ENCODE results near the gene PA2G4.

PA2G4 gene

GRCh38 chr12:56082967-56083366 lies 21.4 kb upstream of the PA2G4 start:
- Mint-ChIP-seq H3K9me3 (no peaks in the 10 kb centered on the region), H3K36me3 (ENCODE audit: low read depth) (no peaks in the 10 kb centered on the region), H3K4me3 (no peak overlapping the region), H3K27ac (no peak overlapping the region), H3K27me3 (ENCODE audit: low read depth) (peaks cover 25% of the 10 kb centered on the region), H3K4me1 (ENCODE audit: low read depth) (peaks cover 12% of the 10 kb centered on the region)

- Mint-ChIP-seq H3K27me3 (ENCODE audit: low read depth) (peaks cover 20% of the 10 kb centered on the region), H3K4me1 (ENCODE audit: low read depth) (peaks cover 5% of the 10 kb centered on the region), H3K9me3 (no peaks in the 10 kb centered on the region)
These were observed 19.3 kb upstream of the PA2G4 start for GRCh38 chr12:56084958-56085543.

GRCh38 chr12:56086096-56086495 lies 18.3 kb upstream of the PA2G4 start:
- H3K27ac Mint-ChIP-seq, result no peak overlapping the region
- H3K9me3 Mint-ChIP-seq, result no peaks in the 10 kb centered on the region
- H3K4me1 Mint-ChIP-seq (ENCODE audit: low read depth), result peaks cover 3% of the 10 kb centered on the region
- peaks cover 18% of the 10 kb centered on the region for H3K27me3 Mint-ChIP-seq (ENCODE audit: low read depth)
- no peaks in the 10 kb centered on the region for H3K36me3 Mint-ChIP-seq (ENCODE audit: low read depth)
- no peak overlapping the region for H3K4me3 Mint-ChIP-seq

More at GRCh38 chr12:56084958-56085543, 19.3 kb upstream of the PA2G4 start:
- Mint-ChIP-seq H3K27ac (no peak overlapping the region), H3K36me3 (ENCODE audit: low read depth) (no peaks in the 10 kb centered on the region), H3K4me3 (no peak overlapping the region)

- Mint-ChIP-seq H3K4me3 (no peak overlapping the region), H3K9me3 (no peaks in the 10 kb centered on the region), H3K4me1 (ENCODE audit: low read depth) (peaks cover 3% of the 10 kb centered on the region), H3K27me3 (ENCODE audit: low read depth) (peaks cover 15% of the 10 kb centered on the region), H3K27ac (no peak overlapping the region), H3K36me3 (ENCODE audit: low read depth) (no peaks in the 10 kb centered on the region)
These were observed 17.8 kb upstream of the PA2G4 start for GRCh38 chr12:56086608-56087007.

GRCh38 chr12:56087220-56087619 lies 17.1 kb upstream of the PA2G4 start:
- H3K4me1 Mint-ChIP-seq (ENCODE audit: low read depth), result peaks cover 3% of the 10 kb centered on the region
- H3K4me3 Mint-ChIP-seq, result no peak overlapping the region
- no peaks in the 10 kb centered on the region for H3K36me3 Mint-ChIP-seq (ENCODE audit: low read depth)
- H3K9me3 Mint-ChIP-seq, result no peaks in the 10 kb centered on the region
- H3K27ac Mint-ChIP-seq, result no peak overlapping the region
- peaks cover 15% of the 10 kb centered on the region for H3K27me3 Mint-ChIP-seq (ENCODE audit: low read depth)

GRCh38 chr12:56097738-56098137 lies 6.6 kb upstream of the PA2G4 start:
- Mint-ChIP-seq H3K36me3 (ENCODE audit: low read depth) (peaks cover 3% of the 10 kb centered on the region), H3K27ac (no peak overlapping the region), H3K4me1 (ENCODE audit: low read depth) (peaks cover 17% of the 10 kb centered on the region), H3K4me3 (no peak overlapping the region), H3K27me3 (ENCODE audit: low read depth) (peaks cover 30% of the 10 kb centered on the region), H3K9me3 (no peaks in the 10 kb centered on the region)

- Mint-ChIP-seq H3K4me1 (ENCODE audit: low read depth) (peaks cover 26% of the 10 kb centered on the region), H3K27me3 (ENCODE audit: low read depth) (peaks cover 22% of the 10 kb centered on the region), H3K9me3 (no peaks in the 10 kb centered on the region), H3K36me3 (ENCODE audit: low read depth) (peaks cover 3% of the 10 kb centered on the region), H3K27ac (no peak overlapping the region), H3K4me3 (no peak overlapping the region)
These were observed 5.8 kb upstream of the PA2G4 start for GRCh38 chr12:56098592-56098991.

- Mint-ChIP-seq H3K27ac (no peak overlapping the region), H3K27me3 (ENCODE audit: low read depth) (peaks cover 19% of the 10 kb centered on the region), H3K36me3 (ENCODE audit: low read depth) (peaks cover 9% of the 10 kb centered on the region), H3K9me3 (no peaks in the 10 kb centered on the region), H3K4me1 (ENCODE audit: low read depth) (peaks cover 32% of the 10 kb centered on the region), H3K4me3 (no peak overlapping the region)
These were observed 4.6 kb upstream of the PA2G4 start for GRCh38 chr12:56099787-56100186.

- Mint-ChIP-seq H3K27me3 (ENCODE audit: low read depth) (peaks cover 6% of the 10 kb centered on the region), H3K4me1 (ENCODE audit: low read depth) (peaks cover 37% of the 10 kb centered on the region), H3K4me3 (no peak overlapping the region), H3K36me3 (ENCODE audit: low read depth) (peaks cover 15% of the 10 kb centered on the region), H3K27ac (no peak overlapping the region), H3K9me3 (no peaks in the 10 kb centered on the region)
These were observed 3.3 kb upstream of the PA2G4 start for GRCh38 chr12:56101045-56101444.

GRCh38 chr12:56102683-56103065 lies 1.7 kb upstream of the PA2G4 start:
- peaks cover 49% of the 10 kb centered on the region for H3K4me1 Mint-ChIP-seq (ENCODE audit: low read depth)
- no peaks in the 10 kb centered on the region for H3K27me3 Mint-ChIP-seq (ENCODE audit: low read depth)
- peaks cover 27% of the 10 kb centered on the region for H3K36me3 Mint-ChIP-seq (ENCODE audit: low read depth)
- H3K4me3 Mint-ChIP-seq, result peak overlapping the region; percentile 99
- no peaks in the 10 kb centered on the region for H3K9me3 Mint-ChIP-seq
- H3K27ac Mint-ChIP-seq, result peak overlapping the region; percentile 98

- Mint-ChIP-seq H3K9me3 (no peaks in the 10 kb centered on the region), H3K27me3 (ENCODE audit: low read depth) (no peaks in the 10 kb centered on the region), H3K36me3 (ENCODE audit: low read depth) (peaks cover 30% of the 10 kb centered on the region), H3K4me1 (ENCODE audit: low read depth) (peaks cover 49% of the 10 kb centered on the region), H3K27ac (peak overlapping the region; percentile 98), H3K4me3 (peak overlapping the region; percentile 99)
These were observed 1.2 kb upstream of the PA2G4 start for GRCh38 chr12:56103066-56103711.

GRCh38 chr12:56103823-56104108 lies 593 bp upstream of the PA2G4 start:
- H3K4me1 Mint-ChIP-seq (ENCODE audit: low read depth), result peaks cover 49% of the 10 kb centered on the region
- peak overlapping the region; percentile 98 for H3K27ac Mint-ChIP-seq
- peaks cover 35% of the 10 kb centered on the region for H3K36me3 Mint-ChIP-seq (ENCODE audit: low read depth)
- H3K27me3 Mint-ChIP-seq (ENCODE audit: low read depth), result no peaks in the 10 kb centered on the region
- no peaks in the 10 kb centered on the region for H3K9me3 Mint-ChIP-seq
- H3K4me3 Mint-ChIP-seq, result peak overlapping the region; percentile 99

- H3K36me3 Mint-ChIP-seq (ENCODE audit: low read depth), result peaks cover 41% of the 10 kb centered on the region
- peak overlapping the region; percentile 99 for H3K4me3 Mint-ChIP-seq
- peaks cover 49% of the 10 kb centered on the region for H3K4me1 Mint-ChIP-seq (ENCODE audit: low read depth)
- H3K27ac Mint-ChIP-seq, result peak overlapping the region; percentile 98
- no peaks in the 10 kb centered on the region for H3K27me3 Mint-ChIP-seq (ENCODE audit: low read depth)
- no peaks in the 10 kb centered on the region for H3K9me3 Mint-ChIP-seq
These were observed 653 bp downstream of the PA2G4 start for GRCh38 chr12:56104815-56105608.

GRCh38 chr12:56105609-56105902 lies 1.2 kb downstream of the PA2G4 start:
- peak overlapping the region; percentile 99 for H3K4me3 Mint-ChIP-seq
- no peaks in the 10 kb centered on the region for H3K9me3 Mint-ChIP-seq
- peaks cover 48% of the 10 kb centered on the region for H3K4me1 Mint-ChIP-seq (ENCODE audit: low read depth)
- no peaks in the 10 kb centered on the region for H3K27me3 Mint-ChIP-seq (ENCODE audit: low read depth)
- peaks cover 46% of the 10 kb centered on the region for H3K36me3 Mint-ChIP-seq (ENCODE audit: low read depth)
- peak overlapping the region; percentile 98 for H3K27ac Mint-ChIP-seq

- Mint-ChIP-seq H3K36me3 (ENCODE audit: low read depth) (peaks cover 57% of the 10 kb centered on the region), H3K27me3 (ENCODE audit: low read depth) (no peaks in the 10 kb centered on the region), H3K27ac (no peak overlapping the region), H3K4me3 (no peak overlapping the region), H3K4me1 (ENCODE audit: low read depth) (peaks cover 39% of the 10 kb centered on the region), H3K9me3 (no peaks in the 10 kb centered on the region)
These were observed 2.9 kb downstream of the PA2G4 start for GRCh38 chr12:56107242-56107641.
